ENCODE measurements around the gene PRKAR2A.
"Not testable (repeated sequence)": the region's sequence is repeated elsewhere in the genome, so short reads cannot be mapped to it uniquely, and the experiment has no call there.

PRKAR2A gene

DNA sequence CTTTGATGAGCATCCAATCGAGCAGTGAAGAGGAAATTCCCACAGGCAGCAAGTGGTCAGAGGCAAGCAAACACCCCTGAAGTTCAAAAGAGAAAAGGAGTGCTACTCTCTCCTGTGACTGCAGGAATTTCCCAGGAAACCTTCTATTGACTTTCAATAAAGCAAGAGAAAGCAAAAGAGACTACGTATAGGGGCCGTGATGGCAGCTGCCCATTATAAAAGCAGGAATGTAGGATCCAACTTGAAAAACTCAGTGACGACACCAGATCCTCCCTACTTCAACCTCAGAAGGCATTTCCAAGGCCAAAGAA is 77.5 kb downstream of the PRKAR2A start:
- no peak for DNase-seq

DNA sequence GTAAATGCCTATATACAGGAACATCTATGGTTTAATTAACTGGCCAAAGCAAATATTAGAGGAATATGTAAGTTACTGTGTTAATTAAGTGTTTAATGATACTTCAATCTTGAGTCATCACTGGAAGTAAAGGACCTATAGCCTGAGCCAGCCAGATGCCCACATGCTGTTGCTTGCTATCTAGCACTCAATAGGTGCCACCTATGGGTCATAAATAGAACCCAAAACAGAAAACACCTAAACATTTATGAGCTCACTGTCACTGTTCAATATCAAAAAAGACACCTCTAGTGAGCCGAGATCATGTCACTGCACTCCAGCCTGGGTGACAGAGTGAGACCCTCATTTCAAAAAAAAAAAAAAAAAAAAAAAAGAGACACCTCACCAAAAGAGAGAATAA is 82.3 kb downstream of the PRKAR2A start:
- DNase-seq: no peak

DNA sequence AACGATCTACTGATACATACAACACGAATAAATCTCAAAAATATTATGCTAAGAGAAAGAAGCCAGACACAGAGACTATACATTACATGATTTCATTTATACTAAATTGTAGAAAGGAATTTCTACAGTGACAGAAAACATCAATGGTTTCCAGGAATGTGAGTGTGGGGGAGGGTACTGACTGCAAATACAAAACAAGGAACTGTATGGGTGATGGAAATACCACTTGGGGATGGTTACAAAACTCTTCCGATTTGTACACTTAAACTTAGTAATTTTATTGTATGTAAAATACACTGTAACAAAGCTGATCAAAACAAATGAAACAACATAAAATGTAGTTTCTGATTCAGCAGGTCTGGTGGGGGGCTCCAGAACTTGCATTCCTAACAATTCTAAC is 84.9 kb downstream of the PRKAR2A start:
- no peak for DNase-seq

DNA sequence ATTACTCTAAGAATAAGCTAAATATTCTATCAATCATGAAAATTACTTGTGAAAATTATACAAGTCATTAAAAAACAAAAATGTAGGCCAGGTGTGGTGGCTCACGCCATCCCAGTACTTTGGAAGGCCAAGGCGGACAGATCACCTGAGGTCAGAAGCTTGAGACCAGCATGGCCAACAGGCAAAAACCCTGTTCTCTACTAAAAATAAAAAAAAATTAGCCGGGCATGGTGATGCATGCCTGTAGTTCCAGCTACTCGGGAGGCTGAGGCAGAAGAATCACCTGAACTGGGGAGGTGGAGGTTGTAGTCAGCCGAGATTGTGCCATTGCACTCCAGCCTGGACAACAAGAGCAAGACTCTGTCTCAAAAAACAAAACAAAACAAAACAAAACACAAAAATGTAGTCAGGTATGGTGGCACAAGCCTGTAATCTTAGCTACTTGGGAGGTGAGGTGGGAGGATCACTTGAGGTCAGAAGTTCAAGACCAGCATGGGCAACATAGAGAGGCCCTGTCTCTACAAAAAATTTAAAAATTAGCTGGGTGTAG is 87.6 kb downstream of the PRKAR2A start:
- DNase-seq: not testable (repeated sequence)

DNA sequence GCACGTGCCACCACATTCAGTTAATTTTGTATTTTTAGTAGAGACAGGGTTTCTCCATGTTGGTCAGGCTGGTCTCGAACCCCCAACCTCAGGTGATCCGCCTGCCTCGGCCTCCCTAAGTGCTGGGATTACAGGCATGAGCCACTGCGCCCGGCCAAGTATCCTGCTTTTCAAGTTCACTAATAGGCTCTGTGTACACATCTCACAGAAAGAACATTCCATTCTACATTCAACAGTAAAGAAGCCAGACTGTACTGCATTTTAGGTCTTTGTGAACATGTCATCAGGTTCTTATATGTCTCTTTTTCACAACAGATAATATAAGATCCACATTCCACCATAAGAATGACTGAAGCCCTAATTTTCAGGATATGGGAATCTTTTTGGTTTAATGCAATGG is 88.1 kb downstream of the PRKAR2A start:
- not testable (repeated sequence) for DNase-seq

DNA sequence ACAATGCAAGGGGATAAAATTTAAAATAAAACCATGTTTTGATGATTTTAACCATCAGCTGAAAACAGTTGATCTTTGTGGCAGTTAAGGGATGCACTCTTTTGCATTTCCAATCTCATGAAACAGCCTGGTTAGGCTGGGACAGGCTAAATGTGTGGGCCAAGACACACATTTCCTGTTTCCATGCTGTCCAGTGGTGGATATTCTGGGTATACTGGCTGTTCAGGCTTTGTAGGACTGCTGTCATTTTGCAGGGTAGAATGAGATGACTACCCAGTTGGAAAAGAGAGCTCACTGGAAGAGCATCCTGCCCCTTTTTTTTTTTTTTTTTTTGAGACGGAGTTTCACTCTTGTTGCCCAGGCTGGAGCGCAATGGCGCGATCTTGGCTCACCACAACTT is 88.6 kb downstream of the PRKAR2A start:
- DNase-seq: no peak

DNA sequence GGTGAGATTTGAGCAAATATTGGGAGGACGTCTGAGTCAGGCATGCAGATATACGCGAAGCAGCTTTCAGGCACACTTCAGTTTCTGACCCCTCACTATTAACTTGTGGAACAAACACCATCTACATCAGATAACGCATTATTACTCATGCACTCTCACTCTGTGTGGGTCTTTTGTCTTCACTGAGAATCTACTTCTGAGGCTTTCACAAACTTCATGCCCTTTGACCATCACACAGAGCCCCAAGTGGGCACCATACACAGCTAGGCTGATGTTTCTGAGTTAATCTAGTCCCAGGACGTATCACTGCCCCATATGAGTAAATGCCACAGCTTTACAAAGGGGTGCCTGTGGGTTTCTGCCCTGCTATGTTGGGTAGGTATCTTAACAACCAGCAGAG is 91.0 kb downstream of the PRKAR2A start:
- no peak for DNase-seq

DNA sequence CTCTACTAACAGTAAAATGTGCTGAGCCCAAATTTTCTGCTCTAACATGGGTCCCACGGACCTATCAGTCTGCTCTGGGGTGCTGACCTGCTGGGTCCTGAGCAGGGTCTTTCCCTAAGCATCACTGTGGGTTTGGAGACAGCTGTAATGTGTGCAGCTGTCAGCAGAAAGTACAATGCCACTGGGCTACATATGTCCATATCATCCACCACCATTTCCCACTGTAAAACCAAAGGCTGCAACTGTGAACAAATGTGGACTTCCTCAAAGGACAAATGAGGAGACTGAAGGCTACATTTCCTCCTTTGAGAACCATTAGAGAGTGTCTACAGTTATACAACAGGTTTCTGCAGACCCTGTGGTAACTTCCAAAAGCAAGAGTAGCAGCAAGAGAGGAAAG is 96.8 kb downstream of the PRKAR2A start:
- no peak for DNase-seq

DNA sequence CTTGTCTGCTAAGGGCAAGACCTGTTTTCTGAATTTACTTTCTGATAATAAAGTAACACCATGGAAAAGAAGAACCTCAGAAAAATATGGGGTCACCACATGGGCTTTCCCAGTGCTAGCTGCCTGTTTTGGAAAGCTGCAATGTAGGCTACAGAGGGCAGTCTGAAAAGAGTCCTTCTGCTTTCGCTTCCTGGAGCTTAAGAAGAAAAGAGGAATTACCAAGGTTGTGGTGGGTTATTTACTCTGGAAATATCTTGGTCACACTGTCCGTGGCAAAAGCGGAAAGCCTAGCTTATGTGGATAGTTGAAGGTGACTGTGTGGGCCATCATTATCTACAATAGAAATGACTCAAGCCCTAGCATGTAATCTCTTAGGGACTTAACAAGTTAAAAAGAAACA is 98.9 kb downstream of the PRKAR2A start:
- no peak for DNase-seq

DNA sequence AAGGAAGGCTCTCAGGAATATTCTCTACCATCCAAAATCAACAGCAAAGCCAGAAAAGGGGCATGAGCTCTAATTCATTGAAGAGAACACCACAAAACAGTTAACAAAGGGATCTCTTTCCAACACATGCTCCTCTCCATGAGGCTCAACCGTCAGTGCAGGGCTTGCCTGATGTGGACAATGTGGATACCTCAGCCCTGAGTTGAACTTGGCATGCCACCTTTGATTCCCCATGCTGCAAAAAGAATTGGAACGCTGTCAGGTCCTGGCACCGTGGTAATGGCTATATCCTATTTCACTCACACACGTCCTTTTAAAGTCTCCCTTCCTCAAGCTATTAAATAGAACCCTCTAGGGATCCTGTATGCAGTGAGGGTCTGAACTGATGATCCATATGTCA is 100.0 kb downstream of the PRKAR2A start:
- no peak for DNase-seq

DNA sequence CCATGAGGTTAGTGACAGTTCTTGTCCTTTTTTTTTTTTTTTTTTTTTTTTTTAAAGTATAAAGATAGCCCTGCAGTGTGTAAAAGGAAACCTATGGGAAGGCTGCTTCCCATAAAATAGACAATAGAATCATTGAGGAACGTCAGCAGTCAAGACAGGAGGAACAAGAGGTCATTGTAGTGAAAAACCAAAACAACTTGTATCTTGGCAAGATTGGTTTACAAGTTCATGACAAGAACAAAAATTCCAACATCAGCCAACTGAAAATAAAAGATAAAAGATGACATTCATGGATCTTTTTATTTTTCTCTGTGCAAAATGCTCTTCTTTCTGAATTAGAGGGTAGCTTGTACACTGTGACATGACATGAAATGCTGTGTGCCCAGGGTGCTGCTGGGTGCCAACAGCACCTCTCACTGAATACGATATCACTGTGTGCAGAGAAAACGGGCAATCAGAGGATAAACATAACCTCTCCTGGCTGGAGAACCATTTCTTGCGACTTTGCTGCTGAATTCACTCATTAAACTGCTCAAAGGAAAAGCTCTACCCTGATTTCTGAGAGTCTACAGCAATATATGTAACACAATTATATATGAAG is 100.6 kb downstream of the PRKAR2A start:
- DNase-seq: no peak

DNA sequence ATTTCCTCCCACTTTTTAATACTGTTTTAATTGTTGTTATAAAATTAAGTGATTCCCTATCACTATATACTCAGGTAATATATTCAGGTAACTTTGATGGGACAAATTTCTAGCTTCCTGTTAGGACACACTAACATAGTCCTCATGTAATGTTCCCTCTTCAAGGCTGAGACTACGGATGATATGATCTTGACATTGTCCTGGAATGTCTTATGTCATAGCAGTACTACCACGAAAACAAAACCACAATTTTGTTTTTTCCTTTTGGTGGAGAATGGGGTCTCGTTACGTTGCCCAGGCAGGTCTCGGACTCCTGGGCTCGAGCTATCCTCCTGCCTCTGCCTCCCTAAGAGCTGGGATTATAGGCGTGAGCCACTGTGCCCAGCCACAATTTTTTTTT is 103.9 kb downstream of the PRKAR2A start:
- DNase-seq: no peak

DNA sequence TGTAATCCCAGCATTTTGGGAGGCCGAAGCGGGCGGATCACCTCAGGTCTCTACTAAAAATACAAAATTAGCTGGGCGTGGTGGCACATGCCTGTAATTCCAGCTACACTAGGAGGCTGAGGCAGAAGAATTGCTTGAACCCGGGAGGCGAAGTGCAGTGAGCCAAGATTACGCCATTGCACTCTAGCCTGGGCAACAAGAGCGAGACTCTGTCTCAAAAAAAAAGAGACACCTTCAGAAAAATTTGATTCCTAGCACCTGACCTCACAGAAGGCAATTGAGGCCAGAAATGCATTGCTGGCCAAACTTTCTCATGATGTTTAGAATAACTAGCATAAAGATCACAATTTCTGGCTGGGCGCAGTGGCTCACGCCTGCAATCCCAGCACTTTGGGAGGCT is 106.4 kb downstream of the PRKAR2A start:
- DNase-seq: not testable (repeated sequence)

DNA sequence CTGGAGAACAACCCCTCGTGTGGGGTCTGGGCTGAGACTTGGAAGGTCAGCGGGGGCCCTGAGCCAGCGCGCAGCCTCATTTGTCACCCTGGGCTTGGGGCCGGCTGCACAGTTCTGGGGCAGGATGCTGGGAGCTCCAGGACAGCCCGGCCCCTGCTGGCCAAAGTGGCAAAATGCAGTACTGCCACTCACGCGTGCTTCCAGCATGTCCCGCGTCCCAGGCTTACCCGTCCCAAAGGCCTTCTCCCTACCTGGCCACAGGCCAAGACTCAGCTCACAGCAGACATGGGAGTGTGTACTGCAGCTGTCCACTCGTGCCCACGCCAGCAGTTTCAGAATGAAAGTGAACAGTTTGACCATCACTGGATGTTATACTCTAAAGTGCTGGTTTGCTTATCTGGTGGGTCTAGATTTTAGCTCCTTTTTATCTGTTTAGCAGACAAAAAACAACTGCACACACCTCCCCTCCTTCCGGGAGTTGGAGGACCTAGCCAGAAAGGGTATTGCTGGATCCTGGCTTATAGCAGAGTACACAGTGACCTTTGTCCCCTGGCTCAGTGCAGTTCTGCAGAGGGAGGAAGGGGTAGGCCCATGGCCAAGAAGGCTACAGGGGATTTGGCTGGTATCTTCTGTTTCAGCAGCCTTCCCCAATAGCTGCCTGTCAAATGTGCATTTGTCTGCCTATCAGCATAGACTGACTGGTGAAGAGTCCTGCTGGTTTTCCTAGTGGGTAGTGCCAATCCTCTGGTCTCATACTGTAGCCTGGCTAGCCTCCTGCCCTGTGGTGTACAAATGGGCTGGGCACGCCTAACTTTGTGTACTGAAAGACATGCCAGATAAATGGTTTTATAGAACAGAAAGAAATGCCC is 107.5 kb downstream of the PRKAR2A start:
- DNase-seq: peak; percentile 47

DNA sequence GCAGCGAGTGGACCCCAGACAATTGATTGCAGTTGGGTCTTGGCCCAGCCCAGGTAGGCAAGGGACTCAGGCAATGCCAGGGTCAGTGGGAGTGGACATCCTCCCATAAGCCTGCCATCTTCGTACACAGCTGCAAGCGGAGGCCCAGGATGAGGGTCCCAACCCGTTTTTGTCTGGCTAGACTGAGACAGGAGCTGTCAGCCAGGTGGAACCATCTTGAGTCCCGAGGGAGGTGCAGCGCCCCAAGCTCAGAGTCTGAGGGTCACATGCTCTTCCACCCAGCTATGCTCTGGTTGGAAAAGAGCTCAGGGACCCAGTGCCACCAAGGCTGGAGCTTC is 108.1 kb downstream of the PRKAR2A start:
- no peak for DNase-seq

DNA sequence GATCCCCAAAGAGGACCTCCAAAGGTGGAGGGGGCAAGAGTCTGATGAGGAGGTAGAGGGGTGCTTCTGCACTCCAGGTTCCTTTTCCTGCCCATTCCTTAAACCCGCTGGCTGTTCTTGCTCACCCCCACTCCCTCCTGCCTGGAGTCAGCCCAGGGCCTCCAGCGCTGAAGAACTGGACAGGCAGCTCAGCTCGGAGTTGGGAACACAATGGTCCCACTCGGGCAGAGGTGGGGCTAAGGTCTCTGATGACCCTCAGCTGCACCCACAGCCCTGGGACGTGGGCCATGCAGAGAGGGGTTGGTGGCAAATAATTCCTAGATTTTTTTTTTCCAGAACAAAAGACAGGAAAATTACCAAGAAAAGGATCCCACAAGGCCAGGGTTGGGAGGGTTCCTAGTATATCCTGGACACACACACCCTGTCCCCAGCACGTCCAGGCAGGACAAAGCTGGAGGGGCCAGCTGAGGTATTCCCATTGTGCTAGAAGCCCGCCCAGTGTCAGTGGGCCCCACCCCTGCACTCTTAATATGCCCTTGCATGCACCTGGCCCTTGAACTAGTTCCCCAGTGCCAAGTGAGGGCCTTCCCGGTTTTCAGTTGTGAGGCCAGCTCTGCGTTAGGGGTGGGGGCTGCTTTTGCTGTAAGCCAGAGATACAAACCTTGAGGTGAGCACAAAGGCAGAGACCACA is 108.6 kb downstream of the PRKAR2A start:
- DNase-seq: no peak

DNA sequence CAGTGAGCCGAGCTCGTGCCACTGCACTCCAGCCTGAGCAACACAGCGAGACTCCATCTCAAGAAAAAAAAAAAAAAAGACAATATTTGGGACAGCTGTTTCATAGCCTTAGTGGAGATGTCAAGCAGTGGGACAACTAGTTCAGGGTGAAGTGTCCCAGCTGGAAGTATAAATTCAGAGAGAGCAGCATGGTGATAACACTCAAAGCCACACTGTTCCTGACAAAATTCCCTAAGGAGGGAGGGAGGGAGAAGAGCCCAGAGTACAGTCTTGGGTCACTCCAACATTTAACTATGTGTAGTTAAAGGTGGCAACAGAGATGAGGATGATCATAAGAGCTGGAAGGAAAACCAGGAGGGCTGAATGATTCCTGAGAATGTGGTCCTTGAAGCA is 109.5 kb downstream of the PRKAR2A start:
- no peak for DNase-seq

DNA sequence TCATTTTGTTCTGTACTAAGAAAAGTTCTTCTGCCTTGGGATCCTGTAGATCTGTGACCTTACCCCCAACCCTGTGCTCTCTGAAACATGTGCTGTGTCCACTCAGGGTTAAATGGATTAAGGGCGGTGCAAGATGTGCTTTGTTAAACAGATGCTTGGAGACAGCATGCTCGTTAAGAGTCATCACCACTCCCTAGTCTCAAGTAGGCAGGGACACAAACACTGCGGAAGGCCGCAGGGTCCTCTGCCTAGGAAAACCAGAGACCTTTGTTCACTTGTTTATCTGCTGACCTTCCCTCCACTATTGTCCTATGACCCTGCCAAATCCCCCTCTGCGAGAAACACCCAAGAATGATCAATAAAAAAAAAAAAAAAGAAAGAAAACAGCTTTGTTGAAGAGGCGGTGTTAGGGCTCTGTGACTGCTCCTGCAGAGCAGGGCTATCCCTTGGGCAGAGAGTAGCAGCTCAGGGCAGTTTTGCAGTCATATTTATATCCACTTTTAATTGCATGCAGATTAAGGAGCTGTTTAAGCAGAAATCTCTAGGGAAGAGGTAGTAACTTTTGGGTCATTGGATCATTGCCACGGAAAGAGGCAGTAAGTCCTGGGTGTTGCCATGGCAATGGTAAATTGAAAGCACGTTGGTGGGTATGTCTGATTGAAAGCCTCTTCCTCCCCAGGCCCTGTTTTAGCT is 112.5 kb downstream of the PRKAR2A start:
- not testable (repeated sequence) for DNase-seq

DNA sequence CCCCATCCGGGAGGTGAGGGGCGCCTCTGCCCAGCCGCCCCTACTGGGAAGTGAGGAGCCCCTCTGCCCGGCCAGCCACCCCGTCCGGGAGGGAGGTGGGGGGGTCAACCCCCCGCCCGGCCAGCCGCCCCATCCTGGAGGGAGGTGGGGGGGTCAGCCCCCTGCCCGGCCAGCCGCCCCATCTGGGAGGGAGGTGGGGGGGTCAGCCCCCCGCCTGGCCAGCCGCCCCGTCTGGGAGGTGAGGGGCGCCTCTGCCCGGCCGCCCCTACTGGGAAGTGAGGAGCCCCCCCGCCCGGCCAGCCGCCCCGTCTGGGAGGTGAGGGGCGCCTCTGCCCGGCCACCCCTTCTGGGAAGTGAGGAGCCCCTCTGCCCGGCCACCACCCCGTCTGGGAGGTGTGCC is 113.1 kb downstream of the PRKAR2A start:
- not testable (repeated sequence) for DNase-seq

DNA sequence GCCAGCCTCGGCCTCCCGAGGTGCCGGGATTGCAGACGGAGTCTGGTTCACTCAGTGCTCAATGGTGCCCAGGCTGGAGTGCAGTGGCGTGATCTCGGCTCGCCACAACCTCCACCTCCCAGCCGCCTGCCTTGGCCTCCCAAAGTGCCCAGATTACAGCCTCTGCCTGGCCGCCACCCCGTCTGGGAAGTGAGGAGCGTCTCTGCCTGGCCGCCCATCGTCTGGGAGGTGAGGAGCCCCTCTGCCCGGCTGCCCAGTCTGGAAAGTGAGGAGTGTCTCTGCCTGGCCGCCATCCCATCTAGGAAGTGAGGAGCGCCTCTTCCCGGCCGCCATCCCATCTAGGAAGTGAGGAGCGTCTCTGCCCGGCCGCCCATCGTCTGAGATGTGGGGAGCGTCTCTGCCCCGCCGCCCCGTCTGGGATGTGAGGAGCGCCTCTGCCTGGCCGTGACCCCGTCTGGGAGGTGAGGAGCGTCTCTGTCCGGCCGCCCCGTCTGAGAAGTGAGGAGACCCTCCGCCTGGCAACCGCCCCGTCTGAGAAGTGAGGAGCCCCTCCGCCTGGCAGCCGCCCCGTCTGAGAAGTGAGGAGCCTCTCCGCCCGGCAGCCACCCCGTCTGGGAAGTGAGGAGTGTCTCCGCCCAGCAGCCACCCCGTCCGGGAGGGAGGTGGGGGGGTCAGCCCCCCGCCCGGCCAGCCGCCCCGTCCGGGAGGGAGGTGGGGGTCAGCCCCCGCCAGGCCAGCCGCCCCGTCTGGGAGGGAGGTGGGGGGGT is 113.7 kb downstream of the PRKAR2A start:
- not testable (repeated sequence) for DNase-seq

DNA sequence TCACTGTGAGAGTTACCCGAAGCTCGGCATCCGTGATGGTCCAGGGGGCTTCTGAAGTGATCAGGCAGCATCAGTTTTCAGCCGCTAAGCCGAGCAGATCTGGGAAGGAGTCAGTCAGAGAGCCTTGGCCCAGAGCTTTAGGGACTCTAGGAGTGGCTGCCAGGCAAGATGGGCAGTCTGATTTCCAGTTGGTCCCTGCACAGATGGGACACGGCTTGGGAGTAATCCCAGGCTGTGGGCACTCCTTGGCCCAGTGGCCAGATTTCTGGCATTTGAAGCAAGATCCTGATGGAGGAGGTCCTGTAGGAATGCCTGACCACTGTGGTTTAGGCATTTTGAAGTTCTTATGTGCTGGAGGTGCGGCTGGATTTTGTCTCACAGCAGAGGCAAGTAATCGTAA is 120.2 kb downstream of the PRKAR2A start:
- DNase-seq: no peak

DNA sequence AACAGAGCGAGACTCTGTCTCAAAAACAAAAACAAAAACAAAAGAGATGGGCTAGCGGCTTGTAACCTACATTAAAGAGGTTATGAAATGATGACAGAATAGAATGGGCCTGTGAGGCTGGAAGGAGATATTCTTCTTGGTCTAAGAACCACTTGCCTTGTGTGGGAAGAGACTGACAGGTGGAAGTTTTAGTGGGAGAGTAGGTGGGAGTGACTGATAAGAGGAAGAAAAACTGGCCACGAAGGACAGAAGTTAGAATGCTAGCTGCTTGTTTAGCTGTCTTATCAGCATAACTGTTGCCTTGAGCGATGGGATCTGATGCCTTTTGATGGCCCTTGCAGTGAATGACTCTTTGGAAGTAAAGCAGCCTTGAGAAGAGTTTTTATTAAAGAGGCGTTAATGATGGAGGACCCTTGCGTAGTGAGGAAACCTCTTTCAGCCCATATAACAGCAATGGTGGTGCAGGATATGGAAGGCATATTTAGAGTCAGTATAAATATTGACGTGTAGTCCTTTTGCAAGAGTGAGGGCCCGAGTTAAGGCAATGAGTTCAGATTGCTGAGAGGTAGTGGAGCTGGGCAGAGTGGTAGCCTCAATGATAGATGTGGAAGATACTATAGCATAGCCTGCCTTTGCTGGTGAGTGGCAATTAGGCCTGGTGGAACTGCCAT is 122.4 kb downstream of the PRKAR2A start:
- not testable (repeated sequence) for DNase-seq
